Measurements from ENCODE around the gene DNAJA3.

Gene DNAJA3

GRCh38 chr16:4388271-4389021, 37.2 kb upstream of the DNAJA3 start:
- no peak for TF ChIP-seq CTCF (IDR thresholded peaks at IDR 0.05; ENCODE audit: borderline replicate concordance, insufficient read depth, low read depth, low read length)
- no peak overlapping the region for H3K4me3 ChIP-seq (ENCODE audit: low read depth, low read length)

GRCh38 chr16:4389051-4389955, 36.4 kb upstream of the DNAJA3 start:
- no peak for TF ChIP-seq CTCF (IDR thresholded peaks at IDR 0.05; ENCODE audit: borderline replicate concordance, insufficient read depth, low read depth, low read length)
- H3K4me3 ChIP-seq (ENCODE audit: low read depth, low read length) = no peak overlapping the region

- TF ChIP-seq CTCF (IDR thresholded peaks at IDR 0.05; ENCODE audit: borderline replicate concordance, insufficient read depth, low read depth, low read length) = no peak
- no peak overlapping the region for H3K4me3 ChIP-seq (ENCODE audit: low read depth, low read length)
Measured at GRCh38 chr16:4390266-4391260, 35.1 kb upstream of the DNAJA3 start.

DNA sequence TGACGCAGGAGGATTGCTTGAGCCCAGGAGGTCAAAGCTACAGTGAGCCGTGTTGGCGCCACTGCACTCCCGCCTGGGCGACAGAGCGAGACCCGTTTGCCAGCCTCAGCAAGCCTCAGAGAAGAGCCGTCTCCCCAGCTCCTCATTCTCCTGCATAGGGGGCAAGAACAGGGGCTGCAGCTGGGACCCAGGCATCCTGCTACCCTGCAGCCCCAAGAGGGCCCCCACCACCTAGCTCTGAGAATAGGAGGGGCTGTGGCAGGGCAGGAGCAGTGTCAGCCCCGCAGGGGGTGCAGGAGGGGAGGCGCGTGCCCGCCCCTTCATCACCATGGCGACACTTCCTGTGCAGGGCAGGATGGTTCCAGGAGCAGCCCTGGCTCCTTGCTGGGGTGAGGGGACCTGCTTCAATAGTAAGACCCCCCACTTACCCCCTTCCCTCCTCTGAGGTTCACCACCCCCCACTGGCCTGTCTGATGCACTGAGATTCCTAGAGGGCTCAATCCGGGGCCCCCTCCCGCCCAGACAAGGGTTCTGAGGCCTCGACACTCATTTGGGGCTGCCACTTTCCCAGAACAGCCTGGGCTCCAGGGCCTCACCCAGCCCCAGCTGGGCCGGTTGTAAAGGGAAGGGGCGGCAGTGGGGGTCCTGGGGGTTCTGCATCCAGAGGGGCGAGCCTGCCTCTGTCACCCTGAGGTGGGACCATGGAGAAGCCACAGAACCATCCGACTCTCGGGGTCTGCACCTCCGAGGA, 33.9 kb upstream of the DNAJA3 start:
- H3K4me3 ChIP-seq (ENCODE audit: low read depth, low read length) = no peak overlapping the region
- no peak for TF ChIP-seq CTCF (IDR thresholded peaks at IDR 0.05; ENCODE audit: borderline replicate concordance, insufficient read depth, low read depth, low read length)

DNA sequence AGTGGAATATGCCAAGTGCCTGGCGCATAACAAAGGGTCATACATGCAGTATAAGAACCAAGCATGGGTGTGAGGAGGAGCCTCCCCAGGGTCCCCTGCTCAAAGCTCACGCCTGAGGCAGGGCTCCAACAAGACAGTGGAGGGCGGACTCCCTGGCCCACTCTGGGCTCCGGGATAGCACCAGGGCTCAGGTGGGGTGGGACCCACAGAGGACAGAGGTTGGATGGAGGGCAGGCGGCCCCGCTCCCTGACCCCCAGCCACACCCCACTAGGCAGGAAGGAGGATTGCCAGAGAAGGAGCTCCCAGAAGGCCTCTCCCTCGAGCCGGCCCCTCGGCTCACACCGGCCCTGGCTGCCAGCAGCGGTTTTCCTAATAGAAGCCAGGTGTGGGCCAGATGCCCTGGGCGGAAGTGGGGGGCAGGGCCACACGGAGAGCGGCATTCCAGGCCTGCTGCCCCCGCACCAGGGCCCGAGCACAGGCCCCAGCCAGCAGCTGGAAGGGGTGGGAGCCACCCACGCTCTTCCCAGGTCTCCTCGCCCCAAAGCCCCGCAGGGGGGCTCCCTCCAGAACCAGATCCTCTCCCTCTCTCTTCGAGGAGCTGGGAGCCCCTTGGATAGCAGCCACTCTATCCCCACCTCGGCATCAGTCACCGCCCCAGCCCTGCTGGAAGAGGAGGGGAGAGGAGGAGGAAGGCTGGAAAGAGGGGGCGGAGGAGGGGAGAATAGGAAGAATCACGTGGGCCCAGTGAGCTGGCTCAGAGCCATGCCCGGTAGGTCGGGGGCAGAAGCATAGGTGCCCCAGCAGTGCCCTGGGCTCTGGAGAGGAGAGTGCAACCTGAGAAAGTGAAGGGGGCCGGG, 33.1 kb upstream of the DNAJA3 start:
- H3K4me3 ChIP-seq (ENCODE audit: low read depth, low read length) = no peak overlapping the region
- no peak for TF ChIP-seq CTCF (IDR thresholded peaks at IDR 0.05; ENCODE audit: borderline replicate concordance, insufficient read depth, low read depth, low read length)
